NCI-H345 treated with DMSO at 0.1 percent for 48 hours (cell line): Measurements from ENCODE around the gene DCLK2.

Source experiments
- DNase-seq: peaks from one replicate; lab custom pipeline; 2025; ENCODE audit not compliant: unreplicated experiment; lab: John Stamatoyannopoulos, UW

DCLK2 gene

GRCh38 chr4:150115851-150116250 lies 37.6 kb downstream of the DCLK2 start:
- DNase-seq: no peak

DNA sequence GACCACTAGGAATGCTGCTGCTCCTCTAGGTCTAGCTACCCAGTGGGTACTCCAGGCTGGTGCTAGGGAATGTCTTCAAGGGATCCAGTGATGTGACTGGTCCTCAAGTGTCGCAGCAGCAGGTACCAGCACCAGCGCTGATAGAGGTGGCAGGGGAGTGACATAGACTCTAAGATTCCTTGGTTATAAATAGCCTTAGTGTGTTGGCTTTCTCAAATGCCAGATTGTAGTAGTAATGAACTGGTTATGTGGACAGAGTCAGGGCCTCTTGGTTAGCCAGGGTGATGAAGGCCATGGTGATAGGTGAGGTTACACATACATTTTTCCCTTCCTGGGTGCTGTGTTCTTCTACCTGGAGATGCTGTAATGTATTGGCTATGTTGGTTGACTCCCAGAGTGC lies 38.3 kb downstream of the DCLK2 start:
- DNase-seq: no peak

GRCh38 chr4:150117094-150117493 lies 38.8 kb downstream of the DCLK2 start:
- DNase-seq: no peak

DNA sequence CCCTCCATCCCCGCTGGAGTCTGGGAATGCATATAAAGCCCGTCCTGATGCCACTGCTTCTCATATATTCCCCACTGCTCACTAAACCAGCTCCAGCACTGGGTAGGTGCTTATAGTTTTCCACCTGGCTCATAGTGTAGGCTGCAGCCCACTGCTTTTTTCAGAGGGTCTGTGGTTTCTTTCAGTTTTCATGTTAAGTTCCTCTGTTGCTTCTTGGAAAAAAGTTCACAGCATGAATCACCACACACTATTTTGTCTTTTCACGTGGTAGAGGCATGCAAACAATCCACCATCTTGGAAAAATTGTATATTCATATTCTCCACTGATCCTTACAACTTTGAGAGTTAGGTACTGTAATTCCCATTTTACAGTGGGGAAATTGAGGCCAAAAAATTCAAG lies 39.4 kb downstream of the DCLK2 start:
- no peak for DNase-seq

- DNase-seq: no peak
Measured at GRCh38 chr4:150119492-150119891, 41.2 kb downstream of the DCLK2 start.

- no peak for DNase-seq
Measured at GRCh38 chr4:150123087-150123486, 44.8 kb downstream of the DCLK2 start.

- no peak for DNase-seq
Measured at GRCh38 chr4:150123796-150124677, 45.8 kb downstream of the DCLK2 start.

DNA sequence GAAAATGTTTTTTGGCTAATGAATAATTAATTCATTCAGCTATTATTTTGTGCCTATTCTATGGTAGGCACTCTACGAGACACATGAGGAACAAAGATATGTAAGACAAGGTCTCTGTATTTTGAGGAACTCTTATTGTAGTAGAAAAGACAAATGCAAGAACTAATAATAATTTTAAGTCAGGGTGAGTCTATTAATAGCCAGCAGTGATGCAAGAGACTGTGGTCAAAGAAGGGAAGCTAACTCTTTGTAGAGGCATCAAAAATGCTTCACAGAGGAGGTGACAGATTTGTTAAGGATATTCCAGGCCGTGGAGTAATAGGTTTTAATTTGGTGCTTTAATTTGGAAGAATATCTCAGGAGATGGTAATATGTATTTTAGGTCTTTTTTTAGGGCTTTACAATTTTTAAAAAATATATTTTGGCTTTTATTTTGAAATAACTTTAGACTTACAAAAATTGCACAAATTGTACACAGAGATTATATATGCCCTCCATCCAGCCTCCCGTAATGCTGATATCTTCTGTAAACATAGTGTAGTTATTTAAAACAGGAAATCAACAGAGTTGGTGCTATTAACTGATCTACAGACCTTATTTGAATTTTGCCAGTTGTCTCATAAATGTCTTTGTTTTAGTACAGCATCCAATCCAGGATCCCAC lies 48.1 kb downstream of the DCLK2 start:
- DNase-seq: no peak

DNA sequence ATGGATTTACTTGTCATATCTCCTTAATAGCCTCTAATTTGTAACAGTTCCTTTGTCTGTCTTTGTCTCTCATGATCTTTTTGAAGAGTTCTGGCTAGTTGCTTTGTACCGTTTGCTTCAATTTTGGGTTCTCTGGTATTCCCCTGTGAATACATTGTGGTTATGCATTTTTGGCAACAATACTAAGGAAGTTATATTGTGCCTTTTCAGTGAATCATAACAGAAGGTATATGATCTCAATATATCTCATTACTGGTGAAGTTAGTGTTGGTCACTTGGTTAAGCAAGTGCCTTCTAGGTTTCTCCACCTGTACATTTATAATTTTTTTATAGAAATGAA lies 48.6 kb downstream of the DCLK2 start:
- no peak for DNase-seq

- DNase-seq: no peak
Measured at GRCh38 chr4:150127757-150128156, 49.5 kb downstream of the DCLK2 start.

- no peak for DNase-seq
Measured at GRCh38 chr4:150130933-150131332, 52.7 kb downstream of the DCLK2 start.

GRCh38 chr4:150131581-150132228 lies 53.5 kb downstream of the DCLK2 start:
- DNase-seq: no peak

DNA sequence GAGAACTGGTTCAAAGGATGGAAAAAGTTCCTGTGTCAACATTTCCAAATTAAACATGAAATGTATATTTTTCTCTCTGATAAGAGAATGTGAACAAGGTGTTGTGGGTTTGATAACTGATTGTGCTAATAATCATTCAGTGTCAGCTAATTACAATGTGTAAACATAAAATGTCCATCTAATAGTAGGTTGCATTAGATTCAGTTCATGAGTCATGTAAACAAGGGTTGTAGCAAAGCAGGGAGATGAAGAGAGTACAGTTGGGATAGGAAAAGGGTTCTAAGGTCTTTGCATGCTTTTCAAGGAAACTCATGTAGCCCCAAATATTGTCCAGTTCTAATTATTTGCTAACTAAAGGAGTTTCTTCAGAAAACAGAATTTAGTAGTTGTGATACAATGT lies 55.4 kb downstream of the DCLK2 start:
- no peak for DNase-seq

GRCh38 chr4:150135134-150135772 lies 57.0 kb downstream of the DCLK2 start:
- DNase-seq: no peak

DNA sequence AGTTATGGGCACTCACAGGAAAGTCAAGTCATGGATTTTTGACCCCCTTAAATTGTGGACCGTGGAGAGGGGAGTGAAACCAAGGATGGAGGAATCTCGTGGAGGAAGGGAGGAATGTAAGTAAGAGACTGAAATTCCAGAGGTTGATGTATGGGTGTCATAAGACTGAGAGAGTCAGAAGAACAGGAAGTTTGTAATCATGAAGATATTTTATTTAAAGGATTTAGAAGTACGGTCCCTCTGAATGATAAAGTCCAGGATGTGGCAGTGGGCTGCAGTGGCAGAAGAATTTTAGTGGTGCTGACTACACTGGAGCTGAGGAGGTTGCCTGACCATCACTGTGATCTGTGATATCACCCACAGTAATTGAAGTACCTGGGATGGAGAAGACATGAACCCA lies 57.8 kb downstream of the DCLK2 start:
- no peak for DNase-seq

- DNase-seq: no peak
Measured at GRCh38 chr4:150136481-150136880, 58.2 kb downstream of the DCLK2 start.

DNA sequence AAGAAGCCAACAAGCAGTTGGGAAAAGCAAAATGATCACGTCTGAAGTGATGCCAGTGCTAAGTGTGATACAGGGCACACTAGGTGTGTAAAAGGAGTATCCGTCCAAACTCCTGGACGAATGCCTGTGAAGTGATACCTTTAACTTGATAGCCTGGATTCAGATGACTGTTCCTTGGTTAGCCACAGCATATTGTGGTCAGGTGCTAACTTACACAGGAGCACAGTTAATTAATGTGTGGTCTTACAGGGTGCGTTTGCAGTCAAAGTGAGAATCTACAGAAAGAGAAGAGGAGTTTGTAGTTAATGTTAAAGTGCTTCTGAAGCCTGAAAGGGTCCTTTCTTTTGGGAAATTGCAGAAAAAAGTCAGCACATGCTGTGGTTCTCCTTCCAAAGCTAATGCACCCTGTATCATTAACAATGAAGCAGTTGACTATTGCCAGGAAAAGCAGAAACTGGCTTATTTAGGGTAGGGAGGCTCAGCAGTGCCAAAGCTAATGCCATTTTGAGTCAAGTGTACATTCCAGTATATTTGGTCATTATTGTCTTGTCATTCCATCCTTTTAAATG lies 61.1 kb downstream of the DCLK2 start:
- no peak for DNase-seq

DNA sequence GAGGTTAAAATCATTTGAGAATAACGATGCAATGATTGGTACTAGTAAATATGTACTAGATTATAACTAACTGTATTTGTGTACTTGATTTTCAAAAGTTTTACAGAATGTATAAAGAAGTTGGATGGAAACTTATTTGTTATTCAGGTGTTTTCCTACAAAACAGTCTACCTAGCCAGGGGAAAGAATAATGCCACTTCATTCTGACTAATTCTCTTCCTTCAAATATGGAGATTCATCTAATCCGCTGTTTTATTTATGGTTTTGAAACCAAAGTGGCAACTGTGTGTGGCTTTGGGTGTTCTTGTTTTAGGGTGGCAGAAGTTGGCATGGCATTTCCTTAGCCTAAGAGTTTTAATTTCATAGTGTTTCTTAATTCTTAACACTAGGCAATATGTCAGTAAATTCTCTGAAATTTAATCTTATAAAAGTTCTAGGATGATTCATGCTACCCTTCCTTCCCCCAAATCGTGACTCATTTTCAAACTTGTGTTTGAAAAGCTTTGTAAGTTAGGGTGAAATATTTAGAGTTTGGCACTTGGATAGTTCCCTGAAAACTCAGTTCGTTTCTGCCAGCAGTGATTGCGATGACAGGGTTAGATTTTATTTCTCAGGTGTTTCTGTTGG lies 62.6 kb downstream of the DCLK2 start:
- no peak for DNase-seq

GRCh38 chr4:150141756-150142155 lies 63.5 kb downstream of the DCLK2 start:
- no peak for DNase-seq

GRCh38 chr4:150142831-150143230 lies 64.6 kb downstream of the DCLK2 start:
- no peak for DNase-seq
